Subcutaneous adipose tissue (tissue), 4 donors: Measurements from ENCODE around the gene UGT1A10. TPM values are rescaled to one million over a fixed set of nuclear protein-coding genes. Genes with fewer than 3 reads are reported as not detected.

Experiments
- total RNA-seq, 4 donors: library from RNA; depleted of rRNA; stranded (reverse); fragments of >200 nt; gene quantifications; one replicate each; pipeline ENCODE4 v1.1.0, GENCODE V29; 2016
- TF ChIP-seq, protein P1 (sequence below): fragments of 450-650 bp; IDR thresholded peaks from one replicate; pipeline ENCODE4 v1.5.1; 2016; ENCODE audit warnings: low read depth, mild to moderate bottlenecking, control low read depth, antibody characterized with exemption, moderate library complexity

The UGT1A10 gene
- total RNA-seq, 4 donors from 2014 or later = not detected

GRCh38 chr2:233756429-233757081 lies 120.3 kb downstream of the UGT1A10 start:
- TF ChIP-seq, protein P1, sequence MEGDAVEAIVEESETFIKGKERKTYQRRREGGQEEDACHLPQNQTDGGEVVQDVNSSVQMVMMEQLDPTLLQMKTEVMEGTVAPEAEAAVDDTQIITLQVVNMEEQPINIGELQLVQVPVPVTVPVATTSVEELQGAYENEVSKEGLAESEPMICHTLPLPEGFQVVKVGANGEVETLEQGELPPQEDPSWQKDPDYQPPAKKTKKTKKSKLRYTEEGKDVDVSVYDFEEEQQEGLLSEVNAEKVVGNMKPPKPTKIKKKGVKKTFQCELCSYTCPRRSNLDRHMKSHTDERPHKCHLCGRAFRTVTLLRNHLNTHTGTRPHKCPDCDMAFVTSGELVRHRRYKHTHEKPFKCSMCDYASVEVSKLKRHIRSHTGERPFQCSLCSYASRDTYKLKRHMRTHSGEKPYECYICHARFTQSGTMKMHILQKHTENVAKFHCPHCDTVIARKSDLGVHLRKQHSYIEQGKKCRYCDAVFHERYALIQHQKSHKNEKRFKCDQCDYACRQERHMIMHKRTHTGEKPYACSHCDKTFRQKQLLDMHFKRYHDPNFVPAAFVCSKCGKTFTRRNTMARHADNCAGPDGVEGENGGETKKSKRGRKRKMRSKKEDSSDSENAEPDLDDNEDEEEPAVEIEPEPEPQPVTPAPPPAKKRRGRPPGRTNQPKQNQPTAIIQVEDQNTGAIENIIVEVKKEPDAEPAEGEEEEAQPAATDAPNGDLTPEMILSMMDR = no peak

DNA sequence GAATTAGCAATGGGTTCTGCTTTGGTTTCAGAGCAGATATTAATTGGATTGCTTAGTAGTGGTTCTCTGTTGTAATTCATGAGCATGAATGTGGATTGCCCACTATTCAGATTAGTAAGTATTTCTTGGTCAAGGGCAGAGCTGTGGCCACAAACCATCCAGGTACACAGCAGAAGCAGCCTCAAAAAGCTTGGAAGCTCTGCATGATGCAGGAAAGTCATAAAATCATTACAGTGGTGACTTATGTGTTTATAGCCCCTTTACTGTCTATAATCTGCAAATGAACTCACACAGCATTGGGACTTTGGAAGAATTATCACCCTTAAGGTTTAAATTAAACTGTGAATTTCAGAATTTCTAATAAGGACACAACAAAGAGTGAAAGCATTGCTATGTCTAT lies 121.9 kb downstream of the UGT1A10 start:
- TF ChIP-seq, protein P1 = no peak

DNA sequence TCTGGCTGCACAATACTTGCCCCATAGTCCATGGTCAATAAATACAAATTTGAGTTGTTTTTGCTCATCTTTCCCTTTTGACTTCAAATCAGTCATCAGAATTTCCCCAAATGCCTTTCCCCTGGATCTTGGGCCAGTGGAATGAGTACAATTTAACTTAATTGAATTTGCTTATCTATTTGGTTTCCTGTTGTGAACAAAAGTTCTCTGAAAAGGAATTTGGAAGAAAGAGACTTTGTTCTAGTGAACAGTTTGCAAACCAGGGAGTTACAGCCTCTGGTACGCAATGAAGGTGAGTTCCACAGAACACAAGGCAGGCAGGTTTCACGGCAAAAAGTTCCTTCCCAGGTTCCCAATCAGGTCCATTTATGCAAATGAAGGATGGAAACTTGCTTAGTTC lies 122.6 kb downstream of the UGT1A10 start:
- TF ChIP-seq, protein P1 = no peak

DNA sequence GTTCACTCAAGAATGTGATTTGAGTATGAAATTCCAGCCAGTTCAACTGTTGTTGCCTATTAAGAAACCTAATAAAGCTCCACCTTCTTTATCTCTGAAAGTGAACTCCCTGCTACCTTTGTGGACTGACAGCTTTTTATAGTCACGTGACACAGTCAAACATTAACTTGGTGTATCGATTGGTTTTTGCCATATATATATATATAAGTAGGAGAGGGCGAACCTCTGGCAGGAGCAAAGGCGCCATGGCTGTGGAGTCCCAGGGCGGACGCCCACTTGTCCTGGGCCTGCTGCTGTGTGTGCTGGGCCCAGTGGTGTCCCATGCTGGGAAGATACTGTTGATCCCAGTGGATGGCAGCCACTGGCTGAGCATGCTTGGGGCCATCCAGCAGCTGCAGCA lies 123.8 kb downstream of the UGT1A10 start, which contains the start of gene UGT1A1:
Gene UGT1A1, plus strand, starts transcription at position 228 of the 400 bp plus-strand sequence. Its CDS starts 18 bp downstream, at position 246.
- TF ChIP-seq, protein P1 = no peak

- TF ChIP-seq, protein P1 = no peak
These were observed 125.0 kb downstream of the UGT1A10 start for GRCh38 chr2:233761040-233761769.

DNA sequence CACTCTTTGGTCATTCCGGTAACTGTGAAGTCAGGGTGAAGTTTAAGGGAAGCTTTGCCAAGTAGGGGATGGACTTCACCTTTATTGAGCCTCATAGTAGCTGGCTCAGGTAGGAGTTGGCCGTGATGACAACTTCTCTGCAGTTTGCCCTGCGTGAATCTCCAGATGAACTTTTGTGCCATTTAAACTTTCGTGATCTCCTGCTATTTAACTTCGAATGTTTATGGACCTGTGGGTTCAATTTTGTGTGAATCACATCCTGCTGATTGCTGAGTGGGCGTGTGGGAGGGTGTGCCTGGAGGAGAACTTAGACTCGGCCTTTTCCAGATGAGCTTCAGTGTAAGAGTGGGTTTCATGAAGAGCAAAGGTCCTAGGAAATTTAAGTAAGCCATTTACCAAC lies 128.0 kb downstream of the UGT1A10 start:
- TF ChIP-seq, protein P1 = no peak

DNA sequence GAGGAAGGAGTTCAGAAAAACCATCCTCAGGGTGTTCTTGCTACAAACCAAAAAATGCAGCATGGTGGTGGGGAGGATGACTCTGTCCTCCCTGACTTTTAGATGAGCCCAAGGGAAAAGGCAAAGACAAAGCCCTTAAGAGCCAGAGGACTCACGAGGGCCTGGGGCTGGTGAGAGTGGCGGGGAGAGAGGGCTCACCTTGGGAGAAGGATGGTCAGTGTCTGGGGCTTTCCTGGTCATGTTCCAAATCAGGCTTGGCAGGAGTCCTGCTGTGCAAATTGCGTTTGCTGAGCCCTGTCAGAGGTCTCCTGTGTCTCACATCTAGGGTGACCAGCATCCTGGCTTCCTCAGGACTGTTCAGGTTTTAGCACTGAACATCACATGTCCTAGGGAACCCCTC lies 128.5 kb downstream of the UGT1A10 start:
- TF ChIP-seq, protein P1 = no peak
